ENCODE results near the gene IL21R.

DNA sequence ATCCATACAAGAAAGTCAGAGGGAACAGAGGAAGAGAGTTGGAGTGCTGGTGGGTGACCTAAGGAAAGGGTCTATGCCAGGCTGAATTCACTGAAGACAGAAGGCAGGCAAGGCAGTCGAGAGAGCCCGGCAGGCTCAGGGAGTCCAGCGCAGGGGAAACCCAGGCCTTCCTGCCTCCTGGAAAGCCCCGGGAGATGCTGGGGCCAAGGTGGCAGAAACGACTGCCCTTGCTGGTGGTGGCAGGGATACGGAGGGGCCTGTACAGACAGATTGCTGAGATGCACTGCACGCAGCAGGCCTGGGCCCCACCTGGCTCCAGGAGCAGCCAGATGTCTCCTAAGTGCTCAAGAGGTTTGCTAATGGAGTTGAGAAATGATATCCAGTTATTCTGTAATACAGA is 87.9 kb downstream of the IL21R start:
- TF ChIP-seq POLR2A (IDR thresholded peaks at IDR 0.05; ENCODE audit: low read length) (no peak), GATA1 (IDR thresholded peaks at IDR 0.05; ENCODE audit: low read depth, low read length) (no peak)
